Mammary epithelial cell (primary cell): Measurements from ENCODE around the gene CA9.

ENCODE experiments used
- CTCF ChIP-seq, 2 donors: IDR thresholded peaks in 1 of 2; conservative IDR thresholded peaks in 1 of 2; 2 replicates each; pipeline ENCODE4 v1.5.1; 2011 to 2012; ENCODE audit warnings: inconsistent platforms in 2 of 2, low read length in 2 of 2, mild to moderate bottlenecking in 2 of 2, control low read depth in 1 of 2, low read depth in 1 of 2; ENCODE audit not compliant: insufficient read depth in 1 of 2; ENCODE audit errors: extremely low read depth in 1 of 2
- EZH2 ChIP-seq: IDR thresholded peaks from 2 replicates; pipeline ENCODE4 v1.6.1; 2012; ENCODE audit warnings: low read length, inconsistent platforms, borderline replicate concordance

- TF ChIP-seq CTCF (conservative IDR thresholded peaks at IDR 0.05 in 1 of 2, IDR thresholded peaks at IDR 0.05 in 1 of 2; ENCODE audit: extremely low read depth in 1 of 2, insufficient read depth in 1 of 2, low read depth in 1 of 2, low read length in 2 of 2) (no peak), EZH2 (no peak)
These were observed 31.6 kb downstream of the CA9 start for GRCh38 chr9:35705372-35705771.
